MCF 10A (cell line): ENCODE data around the gene FBLN5. TPM values are rescaled to one million over a fixed set of nuclear protein-coding genes. Genes with fewer than 3 reads are reported as not detected.
"Not testable (repeated sequence)": the region's sequence is repeated elsewhere in the genome, so short reads cannot be mapped to it uniquely, and the experiment has no call there.

Source experiments
- BruUV-seq: library from RNA; stranded (reverse); fragments of 400-500 nt; replicated peaks from 2 replicates; lab custom pipeline; 2021; lab: Mats Ljungman, UMichigan
- CTCF ChIA-PET: fragments of 300-600 bp; sonication (Branson Sonifier 250); formaldehyde crosslinking; extraction: SDS; loops from one replicate; lab custom pipeline; 2021; ENCODE audit warnings: antibody characterized with exemption, inconsistent platforms; lab: Yijun Ruan, JAX
- POLR2A ChIA-PET: fragments of 300-600, 350-650 bp; sonication (Branson Sonifier 250); formaldehyde crosslinking; extraction: SDS; loops from one replicate; lab custom pipeline; 2020; ENCODE audit warnings: antibody characterized with exemption, inconsistent platforms; lab: Yijun Ruan, JAX
- DNase-seq: peaks from one replicate; pipeline ENCODE4 v3.0.0-alpha.2; 2018; ENCODE audit not compliant: unreplicated experiment
- H3K27ac Mint-ChIP-seq: one replicate; pipeline ENCODE4 v1.8.0; 2022; ENCODE audit warnings: mild to moderate bottlenecking, low read depth, mixed read lengths; ENCODE audit not compliant: unreplicated experiment
- H3K27me3 Mint-ChIP-seq: one replicate; pipeline ENCODE4 v1.8.0; 2022; ENCODE audit warnings: mixed read lengths; ENCODE audit not compliant: insufficient read depth, unreplicated experiment
- H3K36me3 Mint-ChIP-seq: one replicate; pipeline ENCODE4 v1.8.0; 2022; ENCODE audit warnings: mild to moderate bottlenecking, moderate library complexity, mixed read lengths; ENCODE audit not compliant: insufficient read depth, unreplicated experiment
- H3K4me1 Mint-ChIP-seq: one replicate; pipeline ENCODE4 v1.8.0; 2022; ENCODE audit warnings: mixed read lengths; ENCODE audit not compliant: insufficient read depth, unreplicated experiment
- H3K4me3 Mint-ChIP-seq: one replicate; pipeline ENCODE4 v1.8.0; 2022; ENCODE audit warnings: mild to moderate bottlenecking, moderate library complexity, mixed read lengths; ENCODE audit not compliant: unreplicated experiment
- H3K9me3 Mint-ChIP-seq: one replicate; pipeline ENCODE4 v1.8.0; 2022; ENCODE audit warnings: mixed read lengths; ENCODE audit not compliant: unreplicated experiment
- CTCF ChIP-seq: fragments of 200-600 bp; IDR thresholded peaks from one replicate; pipeline ENCODE4 v1.8.0; 2022; ENCODE audit warnings: antibody characterized with exemption, mild to moderate bottlenecking; ENCODE audit not compliant: unreplicated experiment
- intact Hi-C: fragments of 100-400 bp; cut with micrococcal nuclease; formaldehyde crosslinking; loops from 2 replicates; pipeline ENCODE4 v1.14.1; 2022
- total RNA-seq: library from RNA; stranded (reverse); gene quantifications from 2 replicates; pipeline ENCODE4 v1.2.3, GENCODE V29; 2022

Gene FBLN5
- total RNA-seq, 1 experiment from 2014 or later: 14.8 TPM

GRCh38 chr14:91873471-91874415 lies 73.8 kb downstream of the FBLN5 start:
- no peaks in the 10 kb centered on the region for H3K36me3 Mint-ChIP-seq
- intact Hi-C loops: no loop called here
- POLR2A ChIA-PET: interaction anchor here (0.6 kb wide), 1 partner anchor 175 kb away, joined by 3 read pairs; no protein-coding TSS in a partner anchor
- no TSS peak for BruUV-seq
- H3K9me3 Mint-ChIP-seq: no peaks in the 10 kb centered on the region
- peak; percentile 80 for DNase-seq
- CTCF ChIA-PET: interaction anchor here (0.6 to 0.7 kb wide), 2 partner anchors 72 to 250 kb away, joined by 3 to 4 read pairs; no protein-coding TSS in a partner anchor
- H3K27me3 Mint-ChIP-seq: no peaks in the 10 kb centered on the region
- H3K4me3 Mint-ChIP-seq: no peak overlapping the region
- no peak overlapping the region for H3K27ac Mint-ChIP-seq
- TF ChIP-seq CTCF: no peak
- peaks cover 17% of the 10 kb centered on the region for H3K4me1 Mint-ChIP-seq

GRCh38 chr14:91872517-91873470 lies 74.7 kb downstream of the FBLN5 start:
- Mint-ChIP-seq H3K27ac (no peak overlapping the region), H3K9me3 (no peaks in the 10 kb centered on the region), H3K27me3 (no peaks in the 10 kb centered on the region), H3K36me3 (no peaks in the 10 kb centered on the region), H3K4me3 (no peak overlapping the region), H3K4me1 (peaks cover 17% of the 10 kb centered on the region)
- CTCF ChIA-PET: interaction anchor here (1.0 kb wide), 1 partner anchor 38 kb away, joined by 3 read pairs; no protein-coding TSS in a partner anchor
- TF ChIP-seq CTCF: no peak
- intact Hi-C loops: no loop called here
- no TSS peak for BruUV-seq
- POLR2A ChIA-PET: interaction anchor here (0.6 kb wide), 1 partner anchor 174 kb away, joined by 3 read pairs; no protein-coding TSS in a partner anchor
- peak; percentile 98 for DNase-seq

- Mint-ChIP-seq H3K4me3 (no peak overlapping the region), H3K36me3 (no peaks in the 10 kb centered on the region), H3K4me1 (peaks cover 17% of the 10 kb centered on the region), H3K27ac (no peak overlapping the region), H3K9me3 (no peaks in the 10 kb centered on the region), H3K27me3 (no peaks in the 10 kb centered on the region)
- peak; percentile 81 for DNase-seq
- CTCF ChIA-PET: interaction anchor here (1.0 kb wide), 1 partner anchor 39 kb away, joined by 3 read pairs; no protein-coding TSS in a partner anchor
- POLR2A ChIA-PET: no interaction called here
- intact Hi-C loops: no loop called here
- BruUV-seq: no TSS peak
- TF ChIP-seq CTCF: no peak
Measured at GRCh38 chr14:91872011-91872501, 75.4 kb downstream of the FBLN5 start.

- CTCF ChIA-PET: interaction anchor here (0.6 kb wide), 1 partner anchor 42 kb away, joined by 3 read pairs; no protein-coding TSS in a partner anchor
Measured at GRCh38 chr14:91871401-91871800, 76.1 kb downstream of the FBLN5 start.

More at GRCh38 chr14:91871401-91871800, 76.1 kb downstream of the FBLN5 start:
- H3K4me1 Mint-ChIP-seq: peaks cover 19% of the 10 kb centered on the region
- H3K27ac Mint-ChIP-seq, POLR2A ChIA-PET, H3K27me3 Mint-ChIP-seq, H3K9me3 Mint-ChIP-seq, H3K4me3 Mint-ChIP-seq, H3K36me3 Mint-ChIP-seq, BruUV-seq, DNase-seq, intact Hi-C loops: not testable (repeated sequence)
